ENCODE data around the gene EIF5B. TPM values are rescaled to one million over a fixed set of nuclear protein-coding genes. Genes with fewer than 3 reads are reported as not detected.

Gene EIF5B
- total and polyA plus RNA-seq, 12 donors: 64.5 to 176 (median 91.8) TPM

DNA sequence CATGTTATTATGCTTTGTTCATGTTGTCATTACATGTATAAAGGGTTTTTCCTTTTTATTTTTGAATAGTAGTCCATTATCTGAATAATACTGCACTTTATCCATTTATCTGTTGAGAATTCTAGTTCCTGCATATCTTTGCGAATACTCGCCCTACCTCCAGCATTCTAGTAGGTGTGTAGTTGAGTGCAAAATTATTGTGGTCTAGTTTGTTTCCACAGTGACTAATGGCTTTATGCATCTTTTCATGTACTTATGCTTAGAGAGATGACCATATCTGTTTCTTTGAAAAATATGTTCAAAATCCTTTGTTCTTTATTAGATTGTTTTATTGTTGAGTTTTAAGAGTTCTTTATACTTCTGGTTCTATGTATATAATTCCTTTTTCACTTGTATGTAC, 48.8 kb downstream of the EIF5B start:
- TF ChIP-seq, protein P1, sequence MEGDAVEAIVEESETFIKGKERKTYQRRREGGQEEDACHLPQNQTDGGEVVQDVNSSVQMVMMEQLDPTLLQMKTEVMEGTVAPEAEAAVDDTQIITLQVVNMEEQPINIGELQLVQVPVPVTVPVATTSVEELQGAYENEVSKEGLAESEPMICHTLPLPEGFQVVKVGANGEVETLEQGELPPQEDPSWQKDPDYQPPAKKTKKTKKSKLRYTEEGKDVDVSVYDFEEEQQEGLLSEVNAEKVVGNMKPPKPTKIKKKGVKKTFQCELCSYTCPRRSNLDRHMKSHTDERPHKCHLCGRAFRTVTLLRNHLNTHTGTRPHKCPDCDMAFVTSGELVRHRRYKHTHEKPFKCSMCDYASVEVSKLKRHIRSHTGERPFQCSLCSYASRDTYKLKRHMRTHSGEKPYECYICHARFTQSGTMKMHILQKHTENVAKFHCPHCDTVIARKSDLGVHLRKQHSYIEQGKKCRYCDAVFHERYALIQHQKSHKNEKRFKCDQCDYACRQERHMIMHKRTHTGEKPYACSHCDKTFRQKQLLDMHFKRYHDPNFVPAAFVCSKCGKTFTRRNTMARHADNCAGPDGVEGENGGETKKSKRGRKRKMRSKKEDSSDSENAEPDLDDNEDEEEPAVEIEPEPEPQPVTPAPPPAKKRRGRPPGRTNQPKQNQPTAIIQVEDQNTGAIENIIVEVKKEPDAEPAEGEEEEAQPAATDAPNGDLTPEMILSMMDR (IDR thresholded peaks at IDR 0.05): no peak
- Histone ChIP-seq H3K4me3 (no peak overlapping the region), H3K27ac (no peak overlapping the region), H3K36me3 (peaks cover 0 to 70% (median 25%) of the 10 kb centered on the region in 9 donors), H3K27me3 (no peaks in the 10 kb centered on the region), H3K9me3 (peaks cover 0 to 12% (median 0%) of the 10 kb centered on the region in 11 donors), H3K4me1 (peaks cover 0 to 17% (median under 1%) of the 10 kb centered on the region in 9 donors)
- no peak for ATAC-seq
- intact Hi-C loops (cut with DNase I): no loop called here
- DNase-seq: no peak
- WGBS, 2 donors: 95 to 98% methylated on average over 2 of the region's 2 CpGs

DNA sequence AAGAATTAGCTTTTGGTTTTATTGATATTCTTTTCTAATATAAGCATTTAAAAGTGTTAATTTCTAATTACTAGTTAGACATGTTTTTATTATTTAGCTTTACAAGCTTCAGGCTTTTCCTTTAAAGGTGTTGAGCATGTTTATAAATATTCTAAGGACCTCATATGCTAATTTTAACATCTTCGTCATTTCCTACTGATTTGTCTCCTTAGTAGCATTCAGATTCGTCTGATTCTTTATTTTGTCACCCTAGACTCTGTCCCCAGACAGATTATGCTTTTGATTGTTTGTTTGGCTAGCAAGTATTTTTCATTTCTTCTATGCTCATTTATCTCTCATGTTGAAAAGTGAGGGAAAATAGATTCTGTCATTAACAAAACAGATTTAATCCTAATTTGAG, 51.7 kb downstream of the EIF5B start:
- Histone ChIP-seq H3K27me3 (no peaks in the 10 kb centered on the region), H3K9me3 (peaks cover 0 to 8% (median 0%) of the 10 kb centered on the region in 11 donors), H3K4me3 (no peak overlapping the region), H3K4me1 (peaks cover 0 to 17% (median 8%) of the 10 kb centered on the region in 9 donors), H3K36me3 (peaks cover 0 to 70% (median 26%) of the 10 kb centered on the region in 9 donors), H3K27ac (peak overlapping the region in 9 of 10 donors; percentile 38 to 75 (median 63))
- intact Hi-C loops (cut with DNase I): loop anchor here in 1 of 10 donors (2.0 kb wide), 1 partner anchor 52 kb away; the partner anchor contains the start of genes EIF5B and TXNDC9
- ATAC-seq (peak in 3 of 8 donors; percentile 57 to 64 (median 62)), DNase-seq (no peak)
- 32 to 46% methylated on average over 2 of the region's 2 CpGs for WGBS, 2 donors
- TF ChIP-seq, protein P1 (IDR thresholded peaks at IDR 0.05): no peak

DNA sequence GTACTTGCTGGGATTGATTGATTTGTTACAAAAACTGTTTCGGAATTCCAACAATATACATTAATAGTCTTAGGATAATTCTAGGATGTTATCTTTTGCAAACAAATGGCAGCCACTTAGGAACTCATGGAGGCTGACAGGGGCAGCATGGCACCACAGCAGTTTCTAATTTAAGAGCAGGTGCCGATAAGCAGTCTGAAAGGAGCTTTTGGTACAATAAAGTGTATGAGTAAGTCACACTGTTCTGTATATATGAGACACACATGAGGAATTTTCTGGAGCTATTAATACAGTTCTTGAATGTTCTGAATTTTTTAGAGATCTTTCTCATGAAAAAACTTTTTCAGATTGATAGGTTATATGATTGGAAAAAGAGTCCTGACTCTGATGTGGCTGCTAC, 52.2 kb downstream of the EIF5B start:
- TF ChIP-seq, protein P1 (IDR thresholded peaks at IDR 0.05): no peak
- intact Hi-C loops (cut with DNase I): loop anchor here in 1 of 10 donors (2.0 kb wide), 1 partner anchor 53 kb away; the partner anchor contains the start of genes EIF5B and TXNDC9
- H3K27ac ChIP-seq: peak overlapping the region in 9 of 10 donors; percentile 38 to 75 (median 63)
- H3K9me3 ChIP-seq: peaks cover 0 to 3% (median 0%) of the 10 kb centered on the region in 11 donors
- ATAC-seq (peak; percentile 75 to 98 (median 88)), DNase-seq (peak in 1 of 2 donors; percentile 23)
- peaks cover 0 to 70% (median 27%) of the 10 kb centered on the region in 9 donors for H3K36me3 ChIP-seq
- H3K4me1 ChIP-seq: peaks cover 0 to 17% (median 8%) of the 10 kb centered on the region in 9 donors
- peak overlapping the region in 1 of 10 donors; percentile 11 for H3K4me3 ChIP-seq
- no peaks in the 10 kb centered on the region for H3K27me3 ChIP-seq
- 21 to 55% methylated on average over 2 of the region's 2 CpGs for WGBS, 2 donors

DNA sequence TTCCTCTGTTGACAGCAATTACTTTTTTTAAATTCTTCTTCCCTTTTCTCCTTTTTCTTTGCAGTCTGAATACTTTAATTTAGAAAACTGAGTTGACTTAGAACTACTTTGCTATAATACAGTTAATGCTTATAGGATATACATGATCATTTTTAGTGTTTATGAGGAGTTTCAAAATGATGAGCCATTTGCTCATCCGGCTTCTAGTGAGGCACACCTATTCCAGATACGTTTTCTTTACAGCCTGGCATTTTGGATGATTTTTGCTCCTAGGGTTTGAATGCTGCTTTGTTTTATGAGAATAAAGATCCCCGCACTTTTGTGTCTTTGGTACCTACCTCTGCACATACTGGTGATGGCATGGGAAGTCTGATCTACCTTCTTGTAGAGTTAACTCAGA, 52.8 kb downstream of the EIF5B start:
- Histone ChIP-seq H3K4me3 (peak overlapping the region in 1 of 10 donors; percentile 11), H3K27ac (peak overlapping the region in 9 of 10 donors; percentile 3 to 75 (median 59)), H3K27me3 (no peaks in the 10 kb centered on the region), H3K9me3 (no peaks in the 10 kb centered on the region), H3K36me3 (peaks cover 0 to 70% (median 29%) of the 10 kb centered on the region in 9 donors), H3K4me1 (peaks cover 0 to 17% (median 8%) of the 10 kb centered on the region in 9 donors)
- DNase-seq (no peak), ATAC-seq (no peak)
- TF ChIP-seq, protein P1 (IDR thresholded peaks at IDR 0.05): no peak
- intact Hi-C loops (cut with DNase I): loop anchor here in 1 of 10 donors (2.0 kb wide), 1 partner anchor 53 kb away; the partner anchor contains the start of genes EIF5B and TXNDC9
- 90 to 92% methylated on average over 3 of the region's 3 CpGs for WGBS, 2 donors

Data from heart right ventricle (tissue), 16 donors.